NT2/D1 (cell line): ENCODE results near the gene GPR183.

Experiments
- YY1 ChIP-seq: IDR thresholded peaks from 2 replicates; pipeline ENCODE4 v1.6.1; 2011; ENCODE audit not compliant: insufficient read length, insufficient read depth
- ZNF274 ChIP-seq: IDR thresholded peaks from 2 replicates; pipeline ENCODE4 v1.6.1; 2011; ENCODE audit warnings: mild to moderate bottlenecking, low read depth, low read length

- TF ChIP-seq YY1 (no peak), ZNF274 (no peak)
Observed at GRCh38 chr13:99321709-99322108, 14.5 kb upstream of the GPR183 start.
